Right ventricle myocardium superior (tissue), 1 donor: ENCODE data around the gene UACA. TPM values are rescaled to one million over a fixed set of nuclear protein-coding genes. Genes with fewer than 3 reads are reported as not detected.

Source experiments
- ATAC-seq: fragments of 200-7000 bp; cut with Tn5 transposase; one replicate; pipeline ENCODE4 v1.9.1; 2020; ENCODE audit warnings: mild to moderate bottlenecking; ENCODE audit not compliant: poor library complexity
- DNase-seq: peaks from one replicate; pipeline ENCODE4 v3.0.0-alpha.2; 2020
- intact Hi-C: fragments of 100-400 bp; cut with DNase I; formaldehyde crosslinking; loops from one replicate; pipeline ENCODE4 v1.11.2; 2022
- total RNA-seq: library from RNA; stranded (reverse); fragmentation: NEBNext Ultra II Directional; extraction: Animal tissue kit (Norgen Biotek cat#: 25700); gene quantifications from one replicate; pipeline ENCODE4 v1.2.1, GENCODE V29; 2021
- donor health status: DM: no; HTN: yes; CAD: no; lungs with severe emphysema.

UACA gene
- total RNA-seq, 1 donor from 2014 or later: 27.9 TPM

GRCh38 chr15:70791259-70791658 lies 27.9 kb upstream of the UACA start:
- intact Hi-C loops: no loop called here
- ATAC-seq (no peak), DNase-seq (no peak)

- DNase-seq: no peak
- intact Hi-C loops: no loop called here
- ATAC-seq: no peak
These were observed 25.9 kb upstream of the UACA start for GRCh38 chr15:70789213-70789612.

- ATAC-seq (no peak), DNase-seq (no peak)
- intact Hi-C loops: no loop called here
These were observed 25.0 kb upstream of the UACA start for GRCh38 chr15:70788114-70789049.

- ATAC-seq: no peak
- intact Hi-C loops: no loop called here
- DNase-seq: no peak
These were observed 23.6 kb upstream of the UACA start for GRCh38 chr15:70786996-70787395.

- no peak for ATAC-seq
- intact Hi-C loops: no loop called here
These were observed 20.3 kb upstream of the UACA start for GRCh38 chr15:70783610-70784022.

GRCh38 chr15:70783041-70783440 lies 19.7 kb upstream of the UACA start:
- intact Hi-C loops: no loop called here
- no peak for ATAC-seq
- DNase-seq: no peak

More at GRCh38 chr15:70783610-70784022, 20.3 kb upstream of the UACA start:
- DNase-seq: no peak

GRCh38 chr15:70781236-70781635 lies 17.9 kb upstream of the UACA start:
- ATAC-seq (no peak), DNase-seq (no peak)
- intact Hi-C loops: no loop called here

GRCh38 chr15:70778258-70779076 lies 15.1 kb upstream of the UACA start:
- DNase-seq: no peak
- intact Hi-C loops: no loop called here
- no peak for ATAC-seq

- intact Hi-C loops: no loop called here
- ATAC-seq (no peak), DNase-seq (no peak)
These were observed 14.0 kb upstream of the UACA start for GRCh38 chr15:70777170-70777926.

GRCh38 chr15:70775160-70775559 lies 11.8 kb upstream of the UACA start:
- ATAC-seq: no peak
- intact Hi-C loops: no loop called here
- no peak for DNase-seq

- ATAC-seq (no peak), DNase-seq (no peak)
- intact Hi-C loops: no loop called here
These were observed 9.0 kb upstream of the UACA start for GRCh38 chr15:70772402-70772801.

- intact Hi-C loops: no loop called here
- DNase-seq (no peak), ATAC-seq (no peak)
These were observed 7.5 kb upstream of the UACA start for GRCh38 chr15:70770863-70771262.

- intact Hi-C loops: loop anchor here (5.0 to 10.0 kb wide), 2 partner anchors 39 to 84 kb away; no protein-coding TSS in a partner anchor
- ATAC-seq (no peak), DNase-seq (no peak)
These were observed 5.0 kb upstream of the UACA start for GRCh38 chr15:70768257-70768883.

GRCh38 chr15:70767667-70768066 lies 4.3 kb upstream of the UACA start:
- DNase-seq (no peak), ATAC-seq (no peak)
- intact Hi-C loops: loop anchor here (5.0 to 10.0 kb wide), 2 partner anchors 40 to 83 kb away; no protein-coding TSS in a partner anchor

GRCh38 chr15:70766597-70766996 lies 3.2 kb upstream of the UACA start:
- intact Hi-C loops: loop anchor here (5.0 to 10.0 kb wide), 2 partner anchors 41 to 82 kb away; no protein-coding TSS in a partner anchor
- ATAC-seq: no peak
- no peak for DNase-seq

- intact Hi-C loops: loop anchor here (5.0 to 10.0 kb wide), 2 partner anchors 42 to 81 kb away; no protein-coding TSS in a partner anchor
- no peak for ATAC-seq
These were observed 2.3 kb upstream of the UACA start for GRCh38 chr15:70765504-70766281.

GRCh38 chr15:70763950-70764730 lies 782 bp upstream of the UACA start:
- ATAC-seq (no peak), DNase-seq (no peak)
- intact Hi-C loops: loop anchor here (10.0 kb wide), 1 partner anchor 79 kb away; no protein-coding TSS in a partner anchor

More at GRCh38 chr15:70765504-70766281, 2.3 kb upstream of the UACA start:
- no peak for DNase-seq
